Endothelial cell of umbilical vein (primary cell): ENCODE results near the gene LRRN4CL. TPM values are rescaled to one million over a fixed set of nuclear protein-coding genes. Genes with fewer than 3 reads are reported as not detected.

Experiments
- BruUV-seq: library from RNA; stranded (reverse); fragments of 400-500 nt; replicated peaks from 2 replicates; lab custom pipeline; 2021; lab: Mats Ljungman, UMichigan
- CTCF ChIA-PET: fragments of 300-600, 350-600 bp; sonication (Branson Sonifier 250); formaldehyde crosslinking; loops from one replicate; lab custom pipeline; 2021; ENCODE audit warnings: antibody characterized with exemption, inconsistent platforms; lab: Charles Lee
- POLR2A ChIA-PET: fragments of 300-600, 350-600 bp; sonication (Branson Sonifier 250); formaldehyde crosslinking; loops from one replicate; lab custom pipeline; 2021; ENCODE audit warnings: antibody characterized with exemption, inconsistent platforms; lab: Charles Lee
- DNase-seq: peaks from one replicate; pipeline ENCODE4 v3.0.0-alpha.2; 2011; ENCODE audit warnings: low read depth, low spot score
- FAIRE-seq: peaks from 2 replicates; lab custom pipeline; 2011; peaks lifted over from hg19 to GRCh38; lab: Jason Lieb, UNC
- H2AFZ ChIP-seq: 2 replicates; pipeline ENCODE4 v1.6.0; 2012; ENCODE audit warnings: low read depth, low read length, control low read depth, inconsistent platforms
- H3K27ac ChIP-seq: 2 replicates; pipeline ENCODE4 v1.5.1; 2011; ENCODE audit warnings: low read depth, mild to moderate bottlenecking, control low read depth, low read length, moderate library complexity; ENCODE audit not compliant: insufficient read depth
- H3K27me3 ChIP-seq, 2 experiments: 2 replicates each; pipeline versions ENCODE4 v1.6.0 to v1.6.1; 2011; ENCODE audit warnings: low read length in 2 of 2, mixed read lengths in 1 of 2; ENCODE audit not compliant: control insufficient read depth in 2 of 2, insufficient read depth in 2 of 2
- H3K36me3 ChIP-seq, 2 experiments: 2 replicates in 1 of 2; 3 replicates in 1 of 2; pipeline ENCODE4 v1.5.1; 2011; ENCODE audit warnings: low read length in 2 of 2, mild to moderate bottlenecking in 1 of 2, moderate library complexity in 1 of 2; ENCODE audit not compliant: control insufficient read depth in 2 of 2, insufficient read depth in 2 of 2; ENCODE audit errors: extremely low read depth in 1 of 2
- H3K4me1 ChIP-seq: 3 replicates; pipeline ENCODE4 v1.5.1; 2011; ENCODE audit warnings: mild to moderate bottlenecking, low read length; ENCODE audit not compliant: control insufficient read depth, insufficient read depth; ENCODE audit errors: extremely low read depth
- H3K4me2 ChIP-seq: 2 replicates; pipeline ENCODE4 v1.6.1; 2011; ENCODE audit warnings: low read length, control low read depth, mixed read lengths; ENCODE audit not compliant: insufficient read depth
- H3K4me3 ChIP-seq, 3 experiments: fragments of 200-600 bp in 1 of 3; sonication (generic), shearing (Covaris generic) in 1 of 3; replicated peaks in 1 of 3; 2 replicates each; pipeline ENCODE4 v1.5.1; 2011 to 2016; ENCODE audit warnings: control low read depth in 3 of 3, low read length in 3 of 3, mild to moderate bottlenecking in 2 of 3, inconsistent platforms in 1 of 3, low read depth in 1 of 3, moderate library complexity in 1 of 3; ENCODE audit not compliant: insufficient read depth in 1 of 3
- H3K79me2 ChIP-seq: 2 replicates; pipeline ENCODE4 v1.6.0; 2012; ENCODE audit warnings: low read length, inconsistent platforms; ENCODE audit not compliant: control insufficient read depth, insufficient read depth
- H3K9ac ChIP-seq: replicated peaks from 2 replicates; pipeline ENCODE3; 2011; ENCODE audit warnings: low read length, control low read depth; ENCODE audit not compliant: insufficient read depth; ENCODE audit errors: extremely low read depth
- H3K9me1 ChIP-seq: replicated peaks from 3 replicates; pipeline ENCODE4 v1.6.0; 2011; ENCODE audit warnings: mild to moderate bottlenecking, low read length; ENCODE audit not compliant: control insufficient read depth, insufficient read depth; ENCODE audit errors: extremely low read depth
- H3K9me3 ChIP-seq: replicated peaks from 2 replicates; pipeline ENCODE4 v1.5.1; 2012; ENCODE audit warnings: low read length, inconsistent platforms; ENCODE audit not compliant: control insufficient read depth, insufficient read depth
- H4K20me1 ChIP-seq: replicated peaks from 2 replicates; pipeline ENCODE3; 2011; ENCODE audit warnings: mild to moderate bottlenecking, low read length; ENCODE audit not compliant: control insufficient read depth, insufficient read depth; ENCODE audit errors: extremely low read depth
- EZH2 ChIP-seq: IDR thresholded peaks from 2 replicates; pipeline ENCODE4 v1.6.1; 2012; ENCODE audit warnings: borderline replicate concordance, low read depth, mild to moderate bottlenecking, moderate library complexity, low read length, inconsistent platforms; ENCODE audit not compliant: severe bottlenecking
- FOS ChIP-seq: IDR thresholded peaks from 2 replicates; pipeline ENCODE4 v1.6.1; 2011; ENCODE audit warnings: mild to moderate bottlenecking, low read length, moderate library complexity, borderline replicate concordance; ENCODE audit not compliant: insufficient read depth
- GATA2 ChIP-seq: IDR thresholded peaks from 2 replicates; pipeline ENCODE4 v1.7.0; 2011; ENCODE audit warnings: low read depth, mild to moderate bottlenecking, moderate library complexity, mixed read lengths, low read length; ENCODE audit not compliant: insufficient read length, insufficient read depth
- JUN ChIP-seq: IDR thresholded peaks from 2 replicates; pipeline ENCODE4 v1.6.1; 2011; ENCODE audit warnings: borderline replicate concordance, low read depth; ENCODE audit not compliant: insufficient read length, insufficient read depth
- MYC ChIP-seq: IDR thresholded peaks from one replicate; pipeline ENCODE4 v1.6.1; 2011; ENCODE audit warnings: mild to moderate bottlenecking, low read depth, low read length
- POLR2A ChIP-seq: IDR thresholded peaks from 2 replicates; pipeline ENCODE4 v1.6.1; 2012; ENCODE audit warnings: low read depth, mild to moderate bottlenecking, control low read depth, low read length
- POLR2AphosphoS5 ChIP-seq: IDR thresholded peaks from 2 replicates; pipeline ENCODE4 v1.6.1; 2012; ENCODE audit warnings: low read depth, mild to moderate bottlenecking, control low read depth, low read length, moderate library complexity; ENCODE audit not compliant: insufficient read depth
- dilution Hi-C: fragments of 300-500 bp; cut with MboI; formaldehyde crosslinking; loops from one replicate; pipeline ENCODE4 v1.15.0; 2019; ENCODE audit warnings: low sequenced_read_pairs; ENCODE audit not compliant: extremely low pct_ligation_motif_present
- intact Hi-C: fragments of 100-400 bp; cut with micrococcal nuclease; formaldehyde crosslinking; loops from one replicate; pipeline ENCODE4 v1.10.0; 2022
- polyA plus RNA-seq, 4 experiments: library from polyadenylated mRNA; depleted of rRNA in 3 of 4; stranded (reverse) in 3 of 4; unstranded in 1 of 4; fragments of >200 nt; gene quantifications; 2 replicates each; pipeline versions ENCODE4 v1.2.1 to v1.2.3, GENCODE V29; 2011 to 2012; ENCODE audit warnings: missing spikeins in 1 of 4
- total RNA-seq: library from RNA; stranded (reverse); gene quantifications from 2 replicates; pipeline ENCODE4 v1.2.3, GENCODE V29; 2021
- TF ChIP-seq, protein P1 (sequence below): IDR thresholded peaks from 2 replicates; pipeline ENCODE4 v1.6.1; 2011; ENCODE audit not compliant: insufficient read depth, insufficient read length
- TF ChIP-seq, protein P2 (sequence below), 2 donors: IDR thresholded peaks; 1 replicate in 1 of 2; 2 replicates in 1 of 2; pipeline ENCODE4 v1.5.1; 2011; ENCODE audit warnings: low read length in 2 of 2, mild to moderate bottlenecking in 2 of 2, moderate library complexity in 2 of 2, control low read depth in 1 of 2, inconsistent platforms in 1 of 2, low read depth in 1 of 2; ENCODE audit not compliant: insufficient read depth in 1 of 2; ENCODE audit errors: extremely low read depth in 1 of 2

Gene LRRN4CL
- total and polyA plus RNA-seq, 2 donors (not counting 3 experiments of a cell fraction or from before 2014, with no cell fraction given), result 0.20 TPM; not detected in 1

DNA sequence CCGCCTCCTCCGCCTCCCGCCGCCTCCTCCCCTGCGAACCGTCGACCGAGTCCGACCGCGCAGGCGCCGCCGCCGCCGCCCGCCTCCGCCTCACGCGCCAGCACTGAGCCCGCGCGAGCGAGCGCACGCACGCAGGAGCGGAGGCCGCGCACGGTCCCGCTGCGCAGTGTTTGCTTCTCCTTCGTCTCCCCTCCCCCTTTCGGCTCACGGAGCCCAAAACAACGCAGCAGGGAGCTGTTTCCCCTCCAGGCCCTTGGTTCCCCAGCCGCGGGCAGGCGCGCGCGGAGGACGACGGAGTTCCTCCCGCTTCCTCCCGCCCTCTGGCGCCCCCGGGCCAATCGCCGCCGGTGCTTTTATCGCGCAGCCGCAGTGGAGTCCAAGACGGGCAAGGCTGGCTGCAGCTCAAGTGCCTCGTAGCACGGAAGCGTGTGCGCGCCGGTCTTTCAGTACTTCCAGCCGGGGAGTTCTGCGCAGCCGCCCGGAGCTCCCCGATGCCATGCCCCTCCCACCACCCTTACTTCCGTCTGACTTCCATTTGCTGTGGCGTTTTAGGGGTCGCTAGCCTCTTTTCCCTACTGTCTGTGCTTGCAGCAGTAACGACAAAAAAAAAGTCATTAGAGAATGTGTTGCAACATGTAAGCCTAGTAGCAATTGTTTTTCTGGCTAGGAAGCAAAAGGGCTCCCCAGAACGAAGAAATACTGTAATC, 38.0 kb upstream of the LRRN4CL start, which contains the start of gene HNRNPUL2:
Gene HNRNPUL2, minus strand, starts transcription at position 293 of the 707 bp plus-strand sequence. CDS start 301 bp downstream, outside the sequence.
- H2AFZ ChIP-seq, result peak within 1 kb of the TSS; percentile 86
- peaks cover 72% of the 10 kb centered on the region for H3K79me2 ChIP-seq
- dilution Hi-C loops, result no loop called here

More for the DNA sequence above, 38.0 kb upstream of the LRRN4CL start, which contains the start of gene HNRNPUL2:
- Histone ChIP-seq H3K9ac (peak within 1 kb of the TSS; percentile 82), H3K9me3 (no peaks in the 10 kb centered on the region), H3K9me1 (no peaks in the 10 kb centered on the region), H3K4me3 (peak within 1 kb of the TSS; percentile 71 to 99 (median 94)), H3K4me1 (peaks cover 15% of the 10 kb centered on the region), H3K4me2 (peak within 1 kb of the TSS; percentile 93), H3K36me3 (peaks cover 5 to 16% of the 10 kb centered on the region in 2 experiments), H3K27ac (peak within 1 kb of the TSS; percentile 67), H3K27me3 (no peaks in the 10 kb centered on the region), H4K20me1 (no peaks in the 10 kb centered on the region)
- ChIA-PET CTCF (interaction anchor here (0.6 to 4.5 kb wide), 10 partner anchors 13 to 303 kb away, joined by 3 to 39 read pairs (median 4); partner anchors contain the start of genes SLC3A2, TAF6L, TMEM179B and ZBTB3), POLR2A (interaction anchor here (0.7 to 3.2 kb wide), 13 partner anchors 9 to 154 kb away, joined by 3 to 25 read pairs (median 5); partner anchors contain the start of genes C11orf98, CSKMT, EEF1G and GANAB)
- intact Hi-C loops, result loop anchor here (1.0 to 5.0 kb wide), 7 partner anchors 18 to 155 kb away; partner anchors contain the start of genes GANAB, SLC3A2, TAF6L and TMEM223
- DNase-seq (peak; percentile 99), FAIRE-seq (peak; percentile 95)
- no TSS peak for BruUV-seq
- TF ChIP-seq POLR2A, result peak; percentile 92
- TF ChIP-seq GATA2, result no peak
- TF ChIP-seq MYC, result no peak
- peak; percentile 92 for TF ChIP-seq POLR2AphosphoS5
- TF ChIP-seq, protein P1, sequence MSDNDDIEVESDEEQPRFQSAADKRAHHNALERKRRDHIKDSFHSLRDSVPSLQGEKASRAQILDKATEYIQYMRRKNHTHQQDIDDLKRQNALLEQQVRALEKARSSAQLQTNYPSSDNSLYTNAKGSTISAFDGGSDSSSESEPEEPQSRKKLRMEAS, result peak; percentile 17
- TF ChIP-seq FOS, result no peak
- TF ChIP-seq JUN, result no peak
- TF ChIP-seq, protein P2, sequence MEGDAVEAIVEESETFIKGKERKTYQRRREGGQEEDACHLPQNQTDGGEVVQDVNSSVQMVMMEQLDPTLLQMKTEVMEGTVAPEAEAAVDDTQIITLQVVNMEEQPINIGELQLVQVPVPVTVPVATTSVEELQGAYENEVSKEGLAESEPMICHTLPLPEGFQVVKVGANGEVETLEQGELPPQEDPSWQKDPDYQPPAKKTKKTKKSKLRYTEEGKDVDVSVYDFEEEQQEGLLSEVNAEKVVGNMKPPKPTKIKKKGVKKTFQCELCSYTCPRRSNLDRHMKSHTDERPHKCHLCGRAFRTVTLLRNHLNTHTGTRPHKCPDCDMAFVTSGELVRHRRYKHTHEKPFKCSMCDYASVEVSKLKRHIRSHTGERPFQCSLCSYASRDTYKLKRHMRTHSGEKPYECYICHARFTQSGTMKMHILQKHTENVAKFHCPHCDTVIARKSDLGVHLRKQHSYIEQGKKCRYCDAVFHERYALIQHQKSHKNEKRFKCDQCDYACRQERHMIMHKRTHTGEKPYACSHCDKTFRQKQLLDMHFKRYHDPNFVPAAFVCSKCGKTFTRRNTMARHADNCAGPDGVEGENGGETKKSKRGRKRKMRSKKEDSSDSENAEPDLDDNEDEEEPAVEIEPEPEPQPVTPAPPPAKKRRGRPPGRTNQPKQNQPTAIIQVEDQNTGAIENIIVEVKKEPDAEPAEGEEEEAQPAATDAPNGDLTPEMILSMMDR (IDR thresholded peaks at IDR 0.05; ENCODE audit: extremely low read depth in 1 of 2, insufficient read depth in 1 of 2, low read depth in 1 of 2, low read length in 2 of 2), result no peak
- TF ChIP-seq EZH2, result no peak
